Measurements from ENCODE around the gene HLCS.

HLCS gene

GRCh38 chr21:36874665-36875064, 91.8 kb downstream of the HLCS start:
- no peak for DNase-seq

GRCh38 chr21:36873513-36873912, 93.0 kb downstream of the HLCS start:
- no peak for DNase-seq

- no peak for DNase-seq
Observed at GRCh38 chr21:36867291-36867905, 99.1 kb downstream of the HLCS start.

DNA sequence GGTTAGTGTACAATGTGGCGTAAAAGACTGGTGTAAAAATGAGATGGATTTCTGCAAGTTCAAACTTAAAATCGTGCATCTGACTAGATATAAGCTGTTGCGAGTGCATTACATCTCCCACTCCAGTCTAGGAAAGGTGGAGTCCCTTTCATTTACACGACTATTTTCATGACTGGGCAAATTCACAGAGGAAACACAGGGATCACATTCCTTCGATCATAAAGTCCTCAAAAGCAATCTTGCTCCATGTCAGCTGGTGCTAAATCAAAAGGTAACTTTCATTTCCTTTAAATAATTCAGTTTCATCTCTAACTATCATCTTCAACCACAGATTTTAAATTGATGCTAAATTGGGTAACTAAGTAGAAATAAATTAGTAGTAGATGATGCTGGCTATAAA, 100.0 kb downstream of the HLCS start:
- no peak for DNase-seq

- no peak for DNase-seq
Observed at GRCh38 chr21:36864974-36865373, 101.5 kb downstream of the HLCS start.

DNA sequence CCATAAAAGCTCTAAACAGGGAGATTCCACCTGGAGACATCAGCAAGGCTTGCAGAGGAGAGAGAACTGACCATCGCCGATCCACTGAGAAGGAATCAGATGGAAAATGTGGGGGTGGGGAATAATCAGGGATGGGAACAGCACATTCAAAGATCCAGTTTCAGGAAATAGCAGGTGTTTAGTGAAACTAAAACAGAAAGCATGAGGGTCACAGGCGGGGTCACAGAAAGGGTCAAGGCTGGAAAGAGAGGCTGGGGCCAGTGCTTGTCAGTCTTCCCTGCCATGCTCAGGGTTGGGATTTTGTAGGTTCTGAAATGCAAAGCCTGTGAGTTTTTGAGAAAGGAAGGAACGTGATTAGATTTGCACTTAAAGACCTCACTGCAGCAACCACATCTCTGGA, 103.2 kb downstream of the HLCS start:
- DNase-seq = no peak

DNA sequence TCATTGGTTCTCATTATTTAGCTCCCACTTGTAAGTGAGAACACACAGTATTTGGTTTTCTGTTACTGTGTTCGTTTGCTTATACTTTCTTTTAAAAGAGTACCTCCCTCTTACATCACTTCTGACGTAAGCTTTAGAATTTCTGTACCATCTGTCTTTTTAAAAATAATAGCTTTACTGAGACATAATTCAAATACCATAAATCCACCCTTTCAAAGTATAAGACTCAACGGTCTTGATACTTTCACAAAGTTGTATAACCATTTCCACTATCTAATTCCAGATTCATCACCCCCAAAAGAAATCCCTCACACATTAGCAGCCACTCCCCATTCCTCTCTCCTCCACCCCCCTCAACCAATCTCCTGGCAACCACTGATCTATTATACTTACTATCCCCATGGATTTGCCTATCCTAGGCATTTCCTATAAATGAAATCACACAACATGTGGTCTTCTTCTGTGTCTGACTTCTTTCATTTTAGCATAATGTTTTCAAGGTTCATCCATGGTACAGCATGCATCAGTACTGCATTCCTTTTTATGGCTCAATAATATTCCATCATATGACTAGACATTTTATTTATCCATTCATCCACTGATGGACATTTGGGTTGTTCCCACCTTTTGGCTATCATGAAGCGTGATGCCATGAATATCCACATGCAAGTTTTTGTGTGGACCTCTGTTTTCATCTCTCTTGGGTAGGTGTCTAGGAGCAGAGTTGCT, 104.7 kb downstream of the HLCS start:
- DNase-seq = peak; percentile 46

DNA sequence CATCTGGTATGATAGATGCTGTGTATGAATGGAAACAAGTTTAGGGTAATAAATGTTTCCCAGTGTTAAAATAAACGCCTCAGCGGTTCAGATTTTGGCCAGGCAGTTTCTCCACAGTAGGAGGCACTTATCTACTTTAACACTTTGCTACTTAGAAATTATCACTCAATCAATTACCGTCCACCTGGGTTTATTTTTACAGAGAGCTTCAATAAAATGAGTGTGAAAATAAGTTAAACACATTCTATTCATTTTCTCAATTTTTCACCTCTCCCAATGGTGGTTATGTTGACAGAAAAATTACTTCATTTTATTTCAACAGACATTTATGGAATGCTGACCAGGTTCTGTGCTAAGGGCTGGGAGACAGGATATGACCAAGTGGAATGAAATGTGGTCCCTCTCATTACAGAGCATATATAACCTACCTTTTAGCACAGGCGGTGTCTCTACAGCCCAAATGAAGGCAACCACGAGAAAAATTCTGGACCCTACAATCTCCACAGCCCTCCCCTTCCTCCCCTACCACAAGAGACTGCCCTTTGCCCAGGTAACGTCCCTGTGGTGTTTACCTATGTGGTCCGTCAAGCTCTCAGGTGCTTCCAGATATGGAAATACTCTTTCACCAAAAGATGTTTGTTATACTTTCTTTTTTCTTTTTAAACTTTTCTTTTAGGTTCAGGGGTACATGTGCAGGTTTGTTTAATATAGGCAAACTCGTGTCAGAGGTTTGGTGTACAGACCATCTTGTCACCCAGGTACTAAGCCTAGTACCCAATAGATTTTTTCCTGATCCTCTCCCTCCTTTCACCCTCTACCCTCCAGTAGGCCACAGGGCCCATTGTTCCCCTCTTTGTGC, 105.5 kb downstream of the HLCS start:
- DNase-seq = peak; percentile 88

DNA sequence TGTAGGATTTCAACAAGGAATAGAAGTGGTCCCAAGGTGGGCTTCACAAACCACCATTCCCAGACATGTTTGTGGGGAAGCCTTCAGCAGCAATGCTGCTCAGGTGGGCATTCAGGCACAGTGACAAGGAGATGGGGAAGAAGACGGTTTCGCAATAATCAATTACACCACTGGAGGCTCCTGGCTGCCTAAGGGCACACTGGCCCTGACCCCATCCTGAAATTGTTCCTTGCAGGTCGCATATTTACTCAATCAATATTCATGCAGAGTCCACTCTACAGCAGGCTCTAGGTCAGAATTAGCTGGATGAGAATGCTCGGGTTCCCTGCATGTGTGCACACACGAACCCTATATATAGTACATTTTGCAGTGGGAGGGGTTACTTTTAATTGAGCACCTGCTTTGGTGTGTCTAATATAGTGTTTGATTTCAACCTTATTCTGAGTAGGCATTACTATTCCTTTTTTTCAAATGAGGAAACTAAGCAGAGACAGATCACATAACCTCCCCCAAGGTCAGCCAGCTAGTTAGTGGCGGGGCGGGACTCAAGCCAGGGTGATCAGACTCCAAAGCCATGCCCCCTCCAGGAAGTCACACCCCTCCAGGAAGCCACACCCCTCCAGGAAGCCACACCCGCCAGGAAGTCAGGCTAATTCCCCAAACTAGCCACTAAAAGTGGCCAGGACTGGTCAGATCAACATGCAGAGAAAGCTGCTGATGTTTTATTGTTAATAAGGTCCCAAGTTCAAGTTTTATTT, 106.5 kb downstream of the HLCS start:
- peak; percentile 73 for DNase-seq

GRCh38 chr21:36858320-36858957, 108.0 kb downstream of the HLCS start:
- DNase-seq = no peak

- no peak for DNase-seq
Observed at GRCh38 chr21:36856643-36857042, 109.8 kb downstream of the HLCS start.

DNA sequence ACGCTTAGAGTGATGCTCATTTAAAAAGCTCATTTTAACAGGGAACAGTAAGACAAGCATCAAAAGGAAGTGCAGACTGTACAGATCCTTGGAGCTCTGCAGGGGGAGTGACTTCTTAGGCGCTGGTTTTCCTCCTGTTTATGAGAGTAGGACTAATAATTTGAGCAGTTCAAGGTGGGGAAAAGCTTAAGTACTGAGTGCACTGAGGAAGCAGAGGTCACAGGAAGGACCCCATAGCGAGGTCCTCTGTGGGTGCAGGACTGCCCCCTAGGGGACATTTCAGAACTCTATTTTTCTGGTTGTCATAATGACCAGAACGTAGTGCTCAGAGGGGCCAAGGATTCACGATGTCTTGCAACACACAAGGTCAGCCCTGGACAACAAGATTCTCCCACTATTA, 112.1 kb downstream of the HLCS start:
- no peak for DNase-seq

- no peak for DNase-seq
Observed at GRCh38 chr21:36852864-36853263, 113.6 kb downstream of the HLCS start.

DNA sequence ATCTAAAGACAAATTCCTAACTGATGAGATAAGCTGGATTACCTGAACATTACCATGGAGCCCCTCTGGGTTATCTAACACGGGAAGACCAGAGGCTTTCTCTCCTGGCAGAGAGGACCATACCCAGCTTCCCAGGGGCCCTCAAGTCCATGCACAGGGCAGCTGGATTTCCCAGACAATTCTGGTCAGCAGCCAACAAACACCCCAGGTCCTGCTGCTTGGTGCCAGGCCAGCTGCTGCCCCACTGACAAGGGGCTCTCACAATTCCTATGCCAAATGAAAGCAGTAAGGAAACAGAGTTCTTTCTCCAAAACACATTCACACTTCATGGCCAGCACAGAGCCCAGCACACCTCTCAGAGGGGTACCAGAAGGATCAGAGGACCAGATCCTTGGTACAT, 114.2 kb downstream of the HLCS start:
- no peak for DNase-seq

DNA sequence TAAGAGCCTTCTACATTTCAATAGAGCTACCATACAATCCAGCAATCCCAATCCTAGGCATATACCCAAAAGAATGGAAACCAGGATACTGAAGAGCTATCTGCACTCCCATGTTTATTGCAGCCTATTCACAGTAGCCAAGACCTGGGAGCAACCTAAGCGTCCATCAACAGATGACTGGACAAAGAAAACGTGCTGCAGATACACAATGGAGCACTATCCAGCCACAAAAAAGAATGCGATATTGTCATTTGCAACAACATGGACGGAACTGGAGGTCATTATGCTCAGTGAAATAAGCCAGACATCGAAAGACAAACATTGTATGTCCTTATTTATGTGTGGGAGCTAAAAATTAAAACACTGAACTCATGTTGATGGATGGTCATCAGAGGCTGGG, 115.3 kb downstream of the HLCS start:
- DNase-seq = no peak

DNA sequence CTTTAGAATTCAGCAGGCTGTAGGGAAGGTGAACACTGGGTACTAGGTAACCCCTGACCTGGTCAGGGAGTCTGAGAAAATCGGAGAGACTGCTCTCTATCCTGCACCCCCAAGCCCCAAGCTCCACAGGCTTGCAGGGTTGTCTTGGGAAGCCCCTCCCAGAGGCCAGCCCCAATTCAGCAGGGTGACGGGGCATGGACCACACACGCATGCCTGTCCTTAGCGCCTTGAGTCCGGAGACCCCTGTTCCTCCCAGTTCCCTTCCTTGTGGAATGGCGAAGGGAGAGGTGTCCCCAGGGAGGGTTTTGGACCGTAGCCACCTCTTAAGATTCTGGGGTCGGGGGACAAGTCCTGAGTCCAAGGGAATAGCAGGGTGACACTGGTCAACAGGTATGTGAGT, 116.1 kb downstream of the HLCS start:
- DNase-seq = no peak

GRCh38 chr21:36849461-36850105, 116.9 kb downstream of the HLCS start:
- DNase-seq = peak; percentile 13

GRCh38 chr21:36848730-36849274, 117.7 kb downstream of the HLCS start:
- no peak for DNase-seq

- peak; percentile 50 for DNase-seq
Observed at GRCh38 chr21:36847189-36847588, 119.3 kb downstream of the HLCS start.

DNA sequence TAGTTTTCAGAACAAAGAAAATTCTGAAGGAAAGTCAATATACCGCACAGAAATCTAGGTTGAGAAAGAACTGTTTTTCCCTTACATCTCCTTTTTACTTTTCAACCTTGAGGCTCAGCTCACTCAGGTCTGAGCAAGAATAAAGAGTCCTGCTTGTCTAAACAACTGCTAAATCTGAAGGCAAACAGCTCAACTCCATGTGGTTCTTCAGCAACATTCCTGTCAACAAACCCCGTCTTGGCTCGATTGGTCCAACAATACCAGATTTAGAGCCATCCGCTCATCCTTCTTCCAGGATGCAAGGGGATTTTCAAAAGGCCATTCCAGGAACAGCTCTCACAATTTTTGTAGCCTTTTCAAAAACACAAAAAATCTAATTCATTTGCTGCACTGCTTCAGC, 119.8 kb downstream of the HLCS start:
- no peak for DNase-seq

- DNase-seq = no peak
Observed at GRCh38 chr21:36845790-36846189, 120.7 kb downstream of the HLCS start.

GRCh38 chr21:36845070-36845469, 121.4 kb downstream of the HLCS start:
- no peak for DNase-seq

Measured in NCI-H226 (cell line).